ENCODE data around the gene RBM19.

The RBM19 gene

GRCh38 chr12:113855998-113856397, 110.1 kb downstream of the RBM19 start:
- no peak for DNase-seq (ENCODE audit: low read depth, low spot score)

DNA sequence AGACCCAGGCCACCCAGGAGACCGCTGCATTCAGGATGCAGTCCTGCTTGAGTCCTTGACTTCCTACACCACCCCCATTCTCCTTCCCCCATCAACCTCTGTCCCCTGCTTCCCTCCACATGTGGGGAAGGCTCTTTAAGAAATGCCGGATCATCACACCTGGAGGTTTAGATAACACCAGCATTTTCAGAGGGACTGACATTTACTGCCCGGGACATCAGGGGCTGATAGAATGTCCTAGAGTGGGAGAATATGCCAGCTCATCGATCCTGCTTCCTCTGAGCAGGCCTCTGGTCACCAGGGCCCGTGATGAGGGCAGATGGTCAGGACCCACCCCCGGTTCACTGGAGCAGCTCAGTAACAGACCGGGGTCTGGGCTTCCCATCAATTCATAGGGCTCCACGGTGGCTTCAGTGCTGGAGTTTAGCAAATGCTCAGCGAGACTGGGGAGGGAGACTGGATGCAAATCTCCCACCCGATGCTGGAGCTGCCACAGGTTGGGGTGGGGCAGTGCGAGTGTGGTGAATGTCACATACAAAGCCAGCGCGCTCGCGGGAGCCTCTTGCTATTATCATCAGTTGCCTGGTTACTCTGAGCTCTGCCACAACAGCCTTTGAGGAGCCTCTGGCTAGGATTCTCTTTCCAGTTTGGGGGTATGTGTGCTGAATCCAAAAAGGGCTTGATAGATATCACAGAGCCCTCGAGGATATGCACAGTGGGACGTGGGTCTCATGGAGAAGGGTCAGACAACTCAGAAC, 111.6 kb downstream of the RBM19 start:
- no peak for DNase-seq (ENCODE audit: low read depth, low spot score)

GRCh38 chr12:113853491-113853890, 112.6 kb downstream of the RBM19 start:
- no peak for DNase-seq (ENCODE audit: low read depth, low spot score)

GRCh38 chr12:113852695-113853490, 113.2 kb downstream of the RBM19 start:
- no peak for DNase-seq (ENCODE audit: low read depth, low spot score)

GRCh38 chr12:113852264-113852663, 113.9 kb downstream of the RBM19 start:
- no peak for DNase-seq (ENCODE audit: low read depth, low spot score)

DNA sequence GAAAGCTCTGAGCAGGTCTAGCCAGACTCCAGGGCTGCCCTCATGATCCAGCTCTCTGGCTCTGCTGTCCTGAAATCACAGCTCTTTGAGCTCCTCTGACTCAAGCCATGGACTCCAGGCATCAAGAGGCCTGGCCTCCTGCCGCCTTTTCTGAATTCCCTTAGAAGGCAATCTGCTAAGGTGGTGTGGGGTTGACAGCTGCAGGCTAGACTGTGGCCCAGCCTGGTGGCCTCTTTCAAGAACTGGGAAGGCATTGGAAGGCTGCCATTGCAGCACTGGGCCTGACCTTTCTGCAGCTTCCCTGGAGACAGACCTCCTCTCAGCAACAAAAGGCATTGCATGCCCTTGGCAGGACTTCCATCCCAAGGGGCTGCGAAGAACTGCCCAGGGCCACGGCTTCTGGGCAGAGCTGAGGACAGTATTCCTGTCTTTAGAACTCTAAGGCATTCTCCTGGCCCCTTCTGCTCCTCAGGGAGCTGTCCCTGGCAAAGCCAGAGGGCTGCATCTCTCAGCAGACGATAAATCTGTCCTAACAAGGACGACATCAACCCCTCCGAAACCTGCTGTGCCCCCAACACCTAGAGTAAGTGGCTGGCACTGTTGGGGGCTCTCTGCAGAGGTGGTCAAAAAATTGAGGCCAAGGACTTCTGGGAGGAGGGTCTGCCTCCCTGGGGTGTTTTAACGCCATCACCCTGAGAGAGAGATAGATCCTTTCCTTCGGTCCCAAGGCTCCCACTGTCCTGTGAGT, 115.6 kb downstream of the RBM19 start:
- peak; percentile 16 for DNase-seq (ENCODE audit: low read depth, low spot score)

GRCh38 chr12:113847856-113848255, 118.3 kb downstream of the RBM19 start:
- no peak for DNase-seq (ENCODE audit: low read depth, low spot score)

GRCh38 chr12:113846883-113847755, 119.0 kb downstream of the RBM19 start:
- DNase-seq (ENCODE audit: low read depth, low spot score): no peak

DNA sequence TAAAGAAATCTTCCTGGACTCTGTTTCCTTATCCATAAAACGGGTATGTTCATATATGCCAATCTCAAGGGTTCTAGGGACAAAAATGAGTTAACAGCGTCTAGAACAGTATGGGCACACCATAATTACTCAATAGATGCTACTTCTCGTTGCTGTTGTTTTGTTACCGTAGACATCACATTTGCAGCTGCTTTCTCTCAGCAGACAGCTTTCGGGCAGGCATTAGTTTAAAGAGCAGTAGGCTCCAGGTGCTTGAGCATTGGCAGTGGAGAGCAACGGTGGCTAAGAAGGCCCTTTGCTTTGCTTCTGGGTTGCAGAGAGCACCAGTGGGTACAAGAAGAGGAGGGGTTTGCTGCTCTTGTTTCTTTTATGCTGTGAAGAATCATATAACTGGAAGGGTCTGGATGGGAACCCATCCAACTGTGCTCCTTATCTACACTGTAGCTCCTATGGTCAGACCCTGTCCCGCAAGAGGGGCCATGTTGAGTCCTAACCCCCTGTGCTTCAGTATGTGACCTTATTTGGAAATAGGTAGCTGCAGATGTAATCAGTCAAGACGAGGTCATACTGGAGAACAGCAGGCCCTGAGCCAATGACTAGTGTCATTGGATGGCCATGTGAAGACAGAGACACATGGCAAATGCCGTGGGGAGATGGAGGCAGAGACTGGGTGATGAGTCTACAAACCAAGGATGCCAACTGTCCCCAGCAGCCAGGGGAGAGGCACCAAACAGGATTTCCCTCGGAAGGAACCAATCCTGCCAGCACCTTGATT, 120.0 kb downstream of the RBM19 start:
- no peak for DNase-seq (ENCODE audit: low read depth, low spot score)

- no peak for DNase-seq (ENCODE audit: low read depth, low spot score)
Measured at GRCh38 chr12:113844495-113845210, 121.5 kb downstream of the RBM19 start.

- no peak for DNase-seq (ENCODE audit: low read depth, low spot score)
Measured at GRCh38 chr12:113842699-113843098, 123.4 kb downstream of the RBM19 start.

- DNase-seq (ENCODE audit: low read depth, low spot score): peak; percentile 10
Measured at GRCh38 chr12:113841786-113842185, 124.3 kb downstream of the RBM19 start.

DNA sequence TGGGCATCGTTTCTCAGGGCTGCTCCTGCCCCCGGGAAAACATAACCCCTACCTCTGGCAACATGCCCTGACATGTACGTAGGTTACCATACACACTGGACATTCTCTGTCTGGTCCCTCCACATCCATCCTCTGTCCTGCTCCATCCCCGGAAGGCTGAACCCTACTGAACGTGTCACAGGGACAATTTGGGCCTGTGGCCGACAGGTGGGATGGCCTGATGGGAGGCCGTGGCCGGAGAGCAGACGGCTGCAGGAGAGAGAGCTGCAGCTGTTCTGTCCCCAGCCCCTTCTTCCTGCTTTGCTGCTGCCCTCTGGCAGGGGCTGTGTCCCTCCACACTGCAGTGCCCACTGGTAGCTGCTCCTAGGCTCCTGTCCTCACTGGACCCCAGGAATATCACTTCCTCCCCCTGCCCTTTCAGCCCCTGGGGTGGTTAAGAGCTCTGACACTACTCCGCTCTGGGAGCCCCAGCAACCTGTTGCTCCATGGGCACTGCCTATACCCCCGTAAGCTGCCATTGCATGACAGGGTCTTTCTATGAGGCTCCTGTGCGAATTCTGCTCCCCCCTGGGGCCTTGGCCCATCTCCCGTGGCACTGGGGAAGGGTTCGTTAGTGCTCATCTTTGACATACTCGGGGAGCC, 125.6 kb downstream of the RBM19 start:
- DNase-seq (ENCODE audit: low read depth, low spot score): no peak

DNA sequence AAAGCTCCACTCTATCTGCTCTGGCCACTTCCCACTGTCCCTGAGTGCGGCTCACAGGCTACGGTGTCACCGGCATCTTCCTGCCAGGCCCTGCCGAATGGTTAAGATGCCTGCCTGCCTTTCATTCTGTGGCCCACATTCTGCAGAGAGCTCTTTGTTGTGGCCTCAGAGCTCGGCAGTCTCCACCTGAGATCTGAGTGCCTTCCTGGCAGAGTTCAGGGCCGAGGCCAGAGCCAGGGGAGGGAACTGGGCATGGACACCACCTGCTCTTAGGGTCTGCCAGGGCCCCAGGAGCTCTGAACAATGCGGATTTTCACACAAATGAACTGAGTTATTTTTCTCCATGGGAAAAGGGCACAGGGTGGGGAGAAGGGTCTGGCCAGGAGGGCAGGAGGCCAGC, 127.2 kb downstream of the RBM19 start:
- no peak for DNase-seq (ENCODE audit: low read depth, low spot score)

DNA sequence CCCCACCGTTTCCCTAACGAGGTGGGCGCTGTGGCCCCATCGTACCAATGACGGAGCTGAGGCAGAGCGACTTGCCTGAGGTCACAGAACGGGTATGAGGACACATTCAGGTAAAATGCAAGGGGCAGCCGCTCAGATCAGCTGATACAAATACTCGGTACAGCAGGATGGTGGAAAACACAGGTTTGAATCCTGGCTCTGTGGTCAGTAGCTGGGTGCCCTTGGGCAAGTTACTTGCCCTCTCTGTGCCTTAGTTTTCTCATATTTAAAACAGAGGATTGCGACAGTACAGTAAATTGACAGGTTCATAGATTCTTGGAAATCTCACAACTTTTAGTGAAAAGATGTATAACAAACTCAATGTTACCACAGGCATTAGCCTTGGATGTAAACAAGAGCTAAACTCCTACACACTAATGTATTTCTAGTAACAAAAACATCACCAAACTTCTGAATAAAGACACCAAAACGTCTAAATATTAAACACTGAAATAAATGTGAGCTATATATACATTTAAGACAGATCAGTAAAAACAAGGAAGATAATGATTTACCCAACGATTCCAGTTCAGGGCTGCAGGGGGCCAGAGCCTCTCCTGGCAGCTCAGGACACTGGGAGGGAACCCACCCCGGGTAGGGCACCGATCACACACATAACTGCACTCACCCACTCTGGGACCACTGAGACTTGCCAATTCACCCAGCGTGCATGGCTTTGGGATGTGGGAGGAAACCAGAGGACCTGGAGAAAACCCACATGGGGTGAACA, 128.4 kb downstream of the RBM19 start:
- DNase-seq (ENCODE audit: low read depth, low spot score): no peak

GRCh38 chr12:113837084-113837483, 129.0 kb downstream of the RBM19 start:
- no peak for DNase-seq (ENCODE audit: low read depth, low spot score)

GRCh38 chr12:113835896-113836295, 130.2 kb downstream of the RBM19 start:
- DNase-seq (ENCODE audit: low read depth, low spot score): no peak

- DNase-seq (ENCODE audit: low read depth, low spot score): no peak
Measured at GRCh38 chr12:113835433-113835832, 130.7 kb downstream of the RBM19 start.

DNA sequence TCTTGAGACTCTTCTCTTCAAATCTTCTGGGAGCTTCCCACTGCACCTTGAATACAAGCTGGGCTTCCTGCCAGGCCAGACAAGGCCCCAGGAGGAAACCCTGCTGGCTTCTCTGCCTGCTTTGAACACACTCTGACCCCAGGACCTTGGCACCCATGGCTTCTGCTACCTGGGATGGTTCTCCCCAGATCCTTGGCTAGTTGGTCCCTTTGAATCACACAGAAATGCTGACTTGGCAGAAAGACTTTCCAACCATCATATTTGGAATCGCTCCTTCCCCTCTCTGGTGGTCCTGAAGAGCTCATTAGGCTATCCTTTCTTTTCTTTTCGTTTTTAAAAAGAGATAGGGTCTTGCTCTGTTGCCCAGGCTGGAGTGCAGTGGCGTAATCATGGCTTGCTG, 132.7 kb downstream of the RBM19 start:
- DNase-seq (ENCODE audit: low read depth, low spot score): no peak
